ENCODE data around the gene SH2D7.

DNA sequence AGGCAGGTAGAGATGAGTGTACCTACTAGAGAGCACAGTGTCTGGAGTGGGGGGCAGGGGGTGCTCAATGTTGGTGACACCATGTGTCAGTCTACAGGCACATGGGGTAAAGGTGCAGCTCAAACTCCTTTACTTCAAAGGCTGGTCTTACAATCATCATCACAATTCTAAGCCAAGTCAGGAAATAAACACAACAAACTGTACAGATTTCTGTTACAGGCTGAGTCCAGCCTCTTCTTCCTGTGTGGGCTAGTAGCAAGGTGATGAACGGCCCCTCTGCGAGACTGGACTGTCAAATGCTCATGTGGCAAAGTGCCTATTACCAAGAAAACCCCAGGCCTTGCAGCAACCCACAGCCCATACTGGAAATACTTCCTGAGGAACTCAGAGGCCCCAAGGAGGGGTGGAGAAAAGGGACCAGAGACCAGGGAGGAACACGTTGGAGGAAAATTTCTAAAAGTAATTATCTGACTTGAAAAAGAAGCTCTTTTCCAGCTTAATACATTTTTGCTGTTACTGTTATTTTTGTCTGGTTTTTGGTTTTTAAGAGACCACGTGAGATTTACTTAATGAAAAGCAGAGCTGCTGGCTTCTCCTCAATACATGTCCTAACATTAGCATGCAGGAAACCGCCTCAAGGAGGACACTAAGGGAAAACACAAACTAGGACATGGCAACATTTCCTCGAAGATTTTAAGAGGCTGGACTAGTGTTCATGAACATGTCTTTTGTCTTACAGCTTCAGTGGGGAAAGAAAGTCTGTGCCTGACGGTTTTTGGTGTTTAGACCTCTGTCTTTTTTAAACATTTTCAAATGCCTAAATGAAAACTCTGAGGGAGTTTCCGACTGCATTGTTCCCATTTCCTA is 44.4 kb upstream of the SH2D7 start:
- no peak for TF ChIP-seq EZH2 (IDR thresholded peaks at IDR 0.05)
- TF ChIP-seq POLR2AphosphoS5 (IDR thresholded peaks at IDR 0.05; ENCODE audit: borderline replicate concordance, low read depth, low read length): no peak; the same call in 1 of the 2 replicates
- TF ChIP-seq FOXP2 (optimal IDR thresholded peaks at IDR 0.05; ENCODE audit: control extremely low read depth, extremely low read length, insufficient read depth): no peak

Data from SK-N-MC (cell line).